SK-N-SH treated with all-trans-retinoic acid at 6 μM for 48 hours (cell line): Measurements from ENCODE around the gene SYK.
"Not testable (repeated sequence)": the region's sequence is repeated elsewhere in the genome, so short reads cannot be mapped to it uniquely, and the experiment has no call there.

Experiments used
- CSRNP3 ChIP-seq: fragments of 250-450 bp; sonication (Bioruptor Pico); IDR thresholded peaks from 2 replicates; pipeline ENCODE4 v1.5.1; 2021; ENCODE audit warnings: mild to moderate bottlenecking, moderate library complexity
- PATZ1 ChIP-seq: fragments of 250-450 bp; sonication (Bioruptor Pico); IDR thresholded peaks from 2 replicates; pipeline ENCODE4 v1.8.0; 2020; ENCODE audit warnings: mild to moderate bottlenecking, moderate library complexity, borderline replicate concordance
- PPARA ChIP-seq: fragments of 250-450 bp; sonication (Bioruptor Pico); IDR thresholded peaks from 2 replicates; pipeline ENCODE4 v1.5.0; 2020; ENCODE audit warnings: mild to moderate bottlenecking, borderline replicate concordance
- RARB ChIP-seq: fragments of 250-450 bp; sonication (Bioruptor Pico); IDR thresholded peaks from 2 replicates; pipeline ENCODE4 v1.8.0; 2021; ENCODE audit warnings: mild to moderate bottlenecking, moderate library complexity
- ZC3H10 ChIP-seq: fragments of 250-450 bp; sonication (Bioruptor Pico); IDR thresholded peaks from 2 replicates; pipeline ENCODE4 v1.5.1; 2021; ENCODE audit warnings: mild to moderate bottlenecking, moderate library complexity
- ZFP3 ChIP-seq: fragments of 250-450 bp; sonication (Bioruptor Pico); IDR thresholded peaks from 2 replicates; pipeline ENCODE4 v1.5.0; 2020; ENCODE audit warnings: mild to moderate bottlenecking, moderate library complexity
- ZNF70 ChIP-seq: fragments of 450-650 bp; formaldehyde crosslinking; IDR thresholded peaks from 2 replicates; pipeline ENCODE4 v1.5.0; 2020; ENCODE audit warnings: mild to moderate bottlenecking, moderate library complexity

DNA sequence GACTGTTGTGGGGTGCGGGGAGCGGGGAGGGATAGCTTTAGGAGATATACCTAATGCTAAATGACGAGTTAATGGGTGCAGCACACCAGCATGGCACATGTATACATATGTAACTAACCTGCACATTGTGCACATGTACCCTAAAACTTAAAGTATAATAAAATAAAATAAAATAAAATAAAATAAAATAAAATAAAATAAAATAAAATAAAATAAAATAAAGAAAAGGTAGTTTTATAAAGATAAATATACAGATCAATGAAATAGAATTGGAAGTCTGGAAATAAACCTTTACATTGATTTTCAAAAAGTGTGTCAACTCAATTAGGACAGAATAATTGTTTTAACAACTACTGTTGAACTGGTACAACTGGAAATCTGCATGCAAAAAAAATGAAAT is 8.6 kb upstream of the SYK start:
- TF ChIP-seq RARB, ZC3H10, ZFP3, PPARA, CSRNP3, PATZ1, ZNF70 (CRISPR knock-in tag): not testable (repeated sequence)
